ENCODE data around the gene STXBP1. TPM values are rescaled to one million over a fixed set of nuclear protein-coding genes. Genes with fewer than 3 reads are reported as not detected.
"Not testable (repeated sequence)": the region's sequence is repeated elsewhere in the genome, so short reads cannot be mapped to it uniquely, and the experiment has no call there.

Gene STXBP1
- total RNA-seq, 1 experiment from 2014 or later: 10.9 TPM

GRCh38 chr9:127614961-127615360, 2.9 kb downstream of the STXBP1 start:
- POLR2A ChIA-PET (ENCODE audit: low non-redundant PET): no interaction called here
- intact Hi-C loops (cut with micrococcal nuclease; ENCODE audit: unreplicated experiment): no loop called here
- TF ChIP-seq EZH2 (IDR thresholded peaks at IDR 0.05; ENCODE audit: borderline replicate concordance, low read depth, low read length, poor library complexity, severe bottlenecking) (no peak), CTCF (conservative IDR thresholded peaks at IDR 0.05; ENCODE audit: low read depth, low read length) (no peak)

GRCh38 chr9:127621339-127621970, 9.4 kb downstream of the STXBP1 start:
- intact Hi-C loops (cut with micrococcal nuclease; ENCODE audit: unreplicated experiment); POLR2A ChIA-PET (ENCODE audit: low non-redundant PET); H3K4me3 ChIP-seq (ENCODE audit: low read depth, low read length, poor library complexity, severe bottlenecking); H3K4me1 ChIP-seq (ENCODE audit: insufficient read depth, low read length, poor library complexity, severe bottlenecking); H3K27me3 ChIP-seq (replicated peaks; ENCODE audit: insufficient read depth, low read depth, low read length, poor library complexity); CTCF ChIA-PET; BruUV-seq (replicated peaks); H3K9me3 ChIP-seq (ENCODE audit: low read depth, low read length, poor library complexity, severe bottlenecking); H3K27ac ChIP-seq (ENCODE audit: low read depth, low read length, poor library complexity, severe bottlenecking); DNase-seq (ENCODE audit: low spot score); H3K36me3 ChIP-seq (ENCODE audit: insufficient read depth, low read length, poor library complexity, severe bottlenecking): not testable (repeated sequence)

More at GRCh38 chr9:127614961-127615360, 2.9 kb downstream of the STXBP1 start:
- CTCF ChIA-PET: no interaction called here
- no peak overlapping the region for H3K27ac ChIP-seq (ENCODE audit: low read depth, low read length, poor library complexity, severe bottlenecking)
- peaks cover 29% of the 10 kb centered on the region for H3K27me3 ChIP-seq (replicated peaks; ENCODE audit: insufficient read depth, low read depth, low read length, poor library complexity)
- BruUV-seq (replicated peaks): no TSS peak
- H3K36me3 ChIP-seq (ENCODE audit: insufficient read depth, low read length, poor library complexity, severe bottlenecking): no peaks in the 10 kb centered on the region
- DNase-seq (ENCODE audit: low spot score): no peak
- H3K4me1 ChIP-seq (ENCODE audit: insufficient read depth, low read length, poor library complexity, severe bottlenecking): peaks cover 6% of the 10 kb centered on the region
- H3K4me3 ChIP-seq (ENCODE audit: low read depth, low read length, poor library complexity, severe bottlenecking): no peak overlapping the region
- no peaks in the 10 kb centered on the region for H3K9me3 ChIP-seq (ENCODE audit: low read depth, low read length, poor library complexity, severe bottlenecking)

GRCh38 chr9:127626752-127627493, 14.8 kb downstream of the STXBP1 start:
- ChIA-PET CTCF (interaction anchor here (0.6 kb wide), 1 partner anchor 64 kb away, joined by 3 read pairs; no protein-coding TSS in a partner anchor), POLR2A (ENCODE audit: low non-redundant PET) (no interaction called here)
- Histone ChIP-seq H3K4me3 (ENCODE audit: low read depth, low read length, poor library complexity, severe bottlenecking) (no peak overlapping the region), H3K9me3 (ENCODE audit: low read depth, low read length, poor library complexity, severe bottlenecking) (no peaks in the 10 kb centered on the region), H3K36me3 (ENCODE audit: insufficient read depth, low read length, poor library complexity, severe bottlenecking) (no peaks in the 10 kb centered on the region), H3K27ac (ENCODE audit: low read depth, low read length, poor library complexity, severe bottlenecking) (no peak overlapping the region), H3K27me3 (replicated peaks; ENCODE audit: insufficient read depth, low read depth, low read length, poor library complexity) (no peaks in the 10 kb centered on the region), H3K4me1 (ENCODE audit: insufficient read depth, low read length, poor library complexity, severe bottlenecking) (peaks cover 11% of the 10 kb centered on the region)
- no peak for TF ChIP-seq CTCF (conservative IDR thresholded peaks at IDR 0.05; ENCODE audit: low read depth, low read length)
- TF ChIP-seq EZH2 (IDR thresholded peaks at IDR 0.05; ENCODE audit: borderline replicate concordance, low read depth, low read length, poor library complexity, severe bottlenecking): no peak
- DNase-seq (ENCODE audit: low spot score): peak; percentile 48
- no TSS peak for BruUV-seq (replicated peaks)
- intact Hi-C loops (cut with micrococcal nuclease; ENCODE audit: unreplicated experiment): no loop called here
